ENCODE measurements around the gene HES5. TPM values are rescaled to one million over a fixed set of nuclear protein-coding genes. Genes with fewer than 3 reads are reported as not detected.

The HES5 gene
- total RNA-seq, 1 donor from 2014 or later: not detected

GRCh38 chr1:2558420-2558819 is 28.4 kb upstream of the HES5 start:
- Mint-ChIP-seq H3K36me3 (no peaks in the 10 kb centered on the region), H3K4me1 (peaks cover 4% of the 10 kb centered on the region), H3K27me3 (ENCODE audit: low read depth) (peaks cover 7% of the 10 kb centered on the region), H3K9me3 (no peaks in the 10 kb centered on the region), H3K4me3 (no peak overlapping the region), H3K27ac (no peak overlapping the region)
- DNase-seq (ENCODE audit: low spot score in 2 of 2, unreplicated experiment in 2 of 2): no peak
- TF ChIP-seq, protein P1, sequence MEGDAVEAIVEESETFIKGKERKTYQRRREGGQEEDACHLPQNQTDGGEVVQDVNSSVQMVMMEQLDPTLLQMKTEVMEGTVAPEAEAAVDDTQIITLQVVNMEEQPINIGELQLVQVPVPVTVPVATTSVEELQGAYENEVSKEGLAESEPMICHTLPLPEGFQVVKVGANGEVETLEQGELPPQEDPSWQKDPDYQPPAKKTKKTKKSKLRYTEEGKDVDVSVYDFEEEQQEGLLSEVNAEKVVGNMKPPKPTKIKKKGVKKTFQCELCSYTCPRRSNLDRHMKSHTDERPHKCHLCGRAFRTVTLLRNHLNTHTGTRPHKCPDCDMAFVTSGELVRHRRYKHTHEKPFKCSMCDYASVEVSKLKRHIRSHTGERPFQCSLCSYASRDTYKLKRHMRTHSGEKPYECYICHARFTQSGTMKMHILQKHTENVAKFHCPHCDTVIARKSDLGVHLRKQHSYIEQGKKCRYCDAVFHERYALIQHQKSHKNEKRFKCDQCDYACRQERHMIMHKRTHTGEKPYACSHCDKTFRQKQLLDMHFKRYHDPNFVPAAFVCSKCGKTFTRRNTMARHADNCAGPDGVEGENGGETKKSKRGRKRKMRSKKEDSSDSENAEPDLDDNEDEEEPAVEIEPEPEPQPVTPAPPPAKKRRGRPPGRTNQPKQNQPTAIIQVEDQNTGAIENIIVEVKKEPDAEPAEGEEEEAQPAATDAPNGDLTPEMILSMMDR (IDR thresholded peaks at IDR 0.05; ENCODE audit: unreplicated experiment): no peak

DNA sequence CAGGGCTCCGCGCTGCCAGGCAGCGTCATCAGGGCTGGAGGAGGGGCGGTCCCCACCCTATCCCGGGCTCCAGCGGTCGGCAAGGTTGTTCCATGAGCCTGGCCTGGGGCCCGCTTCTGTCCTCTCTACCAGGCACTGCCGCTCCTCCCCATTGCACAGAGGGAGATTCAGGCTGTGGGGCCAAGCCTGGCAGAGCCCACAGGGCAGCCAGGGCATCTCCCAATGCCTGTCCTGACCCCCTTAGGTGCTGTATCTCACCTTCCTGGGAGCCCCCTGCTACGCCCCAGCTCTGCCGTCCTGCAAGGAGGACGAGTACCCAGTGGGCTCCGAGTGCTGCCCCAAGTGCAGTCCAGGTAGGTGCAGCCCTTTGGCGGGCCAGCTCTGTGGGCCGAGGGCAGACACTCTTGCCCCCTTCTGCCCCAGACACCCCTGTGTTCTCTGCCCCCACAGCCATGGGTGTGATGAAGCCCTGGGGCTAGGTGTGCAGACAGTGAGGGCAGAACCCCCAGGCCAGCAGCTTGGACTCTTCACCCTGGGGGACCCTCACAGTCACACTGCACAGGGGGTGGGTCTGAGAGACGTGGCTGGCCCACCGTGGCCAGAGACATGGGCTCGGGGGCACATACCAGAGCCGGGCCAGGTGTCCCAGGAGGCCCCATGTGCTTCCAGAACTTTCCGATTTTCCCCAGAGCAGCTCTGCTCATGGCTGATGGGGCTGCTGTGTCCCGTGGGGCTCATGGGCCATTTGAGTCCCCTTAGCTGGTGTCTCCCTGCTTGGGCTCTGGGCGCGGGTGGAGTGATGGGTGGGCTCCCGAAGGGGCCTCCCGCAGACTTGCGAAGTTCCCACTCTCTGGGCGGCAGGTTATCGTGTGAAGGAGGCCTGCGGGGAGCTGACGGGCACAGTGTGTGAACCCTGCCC is 27.7 kb upstream of the HES5 start:
- Mint-ChIP-seq H3K4me3 (no peak overlapping the region), H3K27me3 (ENCODE audit: low read depth) (peaks cover 7% of the 10 kb centered on the region), H3K4me1 (peaks cover 4% of the 10 kb centered on the region), H3K9me3 (no peaks in the 10 kb centered on the region), H3K27ac (no peak overlapping the region), H3K36me3 (no peaks in the 10 kb centered on the region)
- DNase-seq (ENCODE audit: low spot score in 2 of 2, unreplicated experiment in 2 of 2): no peak
- TF ChIP-seq, protein P1 (IDR thresholded peaks at IDR 0.05; ENCODE audit: unreplicated experiment): no peak

DNA sequence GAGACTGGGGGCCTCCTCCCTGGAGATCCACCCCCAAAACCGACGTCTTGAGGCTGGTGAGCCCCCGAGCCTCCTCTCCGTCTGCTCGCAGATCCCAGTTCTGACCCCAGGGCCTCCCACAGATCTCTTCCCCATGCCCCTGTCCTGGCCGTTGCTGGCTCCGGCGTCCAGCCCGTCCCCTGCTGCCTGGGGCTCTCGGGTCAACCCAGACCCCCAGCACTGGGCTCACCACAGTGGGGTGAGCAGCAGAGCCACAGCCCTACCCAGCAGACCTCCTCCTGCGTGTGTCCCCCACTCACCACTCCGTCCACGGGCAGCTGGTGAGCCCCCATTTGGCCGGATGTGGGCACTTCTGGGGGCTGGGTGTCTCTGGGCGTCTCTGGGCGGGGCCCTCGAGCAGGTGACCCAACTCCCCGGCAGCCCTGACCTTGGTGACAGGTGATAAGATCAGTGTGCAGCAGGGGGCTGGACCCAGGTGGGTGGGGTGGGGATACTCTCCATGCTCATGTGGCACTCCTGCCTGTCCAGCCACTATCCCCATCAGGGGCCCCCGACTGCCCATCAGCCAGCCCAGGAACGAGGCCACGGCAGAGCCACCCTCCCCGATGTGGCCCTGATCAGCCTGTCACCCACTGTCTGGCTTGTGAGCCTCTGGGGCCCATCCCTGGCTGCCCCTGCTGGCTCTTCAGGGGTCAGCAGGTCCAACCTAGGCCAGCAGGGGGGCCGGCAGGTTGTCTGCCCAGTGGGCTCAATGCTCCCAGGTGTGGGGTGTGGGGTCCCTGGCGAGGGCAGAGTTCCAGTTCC is 26.8 kb upstream of the HES5 start:
- Mint-ChIP-seq H3K27me3 (ENCODE audit: low read depth) (peaks cover 7% of the 10 kb centered on the region), H3K9me3 (no peaks in the 10 kb centered on the region), H3K36me3 (no peaks in the 10 kb centered on the region), H3K4me3 (no peak overlapping the region), H3K4me1 (peaks cover 4% of the 10 kb centered on the region), H3K27ac (no peak overlapping the region)
- TF ChIP-seq, protein P1 (IDR thresholded peaks at IDR 0.05; ENCODE audit: unreplicated experiment): no peak
- DNase-seq (ENCODE audit: low spot score in 2 of 2, unreplicated experiment in 2 of 2): no peak

DNA sequence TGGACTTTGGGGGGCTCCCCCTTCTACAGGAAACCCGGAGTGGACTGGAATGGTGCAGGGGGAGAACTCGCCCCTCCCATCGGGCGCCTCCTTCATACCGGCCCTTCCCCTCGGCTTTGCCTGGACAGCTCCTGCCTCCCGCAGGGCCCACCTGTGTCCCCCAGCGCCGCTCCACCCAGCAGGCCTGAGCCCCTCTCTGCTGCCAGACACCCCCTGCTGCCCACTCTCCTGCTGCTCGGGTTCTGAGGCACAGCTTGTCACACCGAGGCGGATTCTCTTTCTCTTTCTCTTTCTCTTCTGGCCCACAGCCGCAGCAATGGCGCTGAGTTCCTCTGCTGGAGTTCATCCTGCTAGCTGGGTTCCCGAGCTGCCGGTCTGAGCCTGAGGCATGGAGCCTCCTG is 26.2 kb upstream of the HES5 start, which contains the start of gene TNFRSF14:
TSS of gene TNFRSF14 (plus strand) at position 95 of the 401 bp plus-strand sequence. CDS start at position 389, 294 bp downstream.
- no peak for DNase-seq (ENCODE audit: low spot score in 2 of 2, unreplicated experiment in 2 of 2)
- Mint-ChIP-seq H3K27me3 (ENCODE audit: low read depth) (peaks cover 7% of the 10 kb centered on the region), H3K36me3 (no peaks in the 10 kb centered on the region), H3K4me1 (peaks cover 4% of the 10 kb centered on the region), H3K4me3 (no peak within 1 kb of the TSS), H3K9me3 (no peaks in the 10 kb centered on the region), H3K27ac (no peak within 1 kb of the TSS)
- TF ChIP-seq, protein P1 (IDR thresholded peaks at IDR 0.05; ENCODE audit: unreplicated experiment): no peak

DNA sequence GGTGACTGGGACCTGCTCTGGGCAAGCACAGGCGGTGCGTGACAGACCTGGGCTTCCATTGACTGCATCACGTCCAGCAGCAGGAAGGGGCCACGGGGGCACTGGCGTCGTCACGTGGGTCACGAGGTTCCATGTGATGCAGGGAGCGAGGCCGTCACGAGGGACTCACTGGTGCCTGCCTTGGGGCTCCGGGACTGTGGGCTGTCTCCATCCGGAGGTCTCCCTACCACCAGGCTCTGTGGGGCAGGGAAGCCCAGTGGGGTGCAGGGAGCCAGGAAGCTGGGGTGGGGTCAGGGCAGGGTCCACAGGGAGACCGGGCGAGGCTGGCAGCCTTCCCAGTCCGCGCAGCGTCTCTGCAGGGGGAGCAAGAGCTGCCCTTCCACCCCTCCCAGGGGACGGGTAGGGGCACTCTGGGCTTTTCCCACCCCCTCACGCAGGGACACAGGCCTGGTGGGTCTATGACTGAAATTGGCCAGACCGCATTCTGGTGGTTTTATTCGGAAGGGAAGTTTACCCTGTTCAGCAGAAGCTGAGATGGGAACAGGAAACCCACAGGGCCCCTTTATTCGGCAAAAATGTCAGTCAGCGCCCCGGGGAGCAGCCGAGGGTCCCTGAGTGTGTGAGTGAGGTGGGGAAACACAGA is 25.7 kb upstream of the HES5 start:
- Mint-ChIP-seq H3K36me3 (no peaks in the 10 kb centered on the region), H3K4me3 (no peak overlapping the region), H3K4me1 (peaks cover 4% of the 10 kb centered on the region), H3K27me3 (ENCODE audit: low read depth) (peaks cover 7% of the 10 kb centered on the region), H3K27ac (no peak overlapping the region), H3K9me3 (no peaks in the 10 kb centered on the region)
- TF ChIP-seq, protein P1 (IDR thresholded peaks at IDR 0.05; ENCODE audit: unreplicated experiment): no peak
- DNase-seq (ENCODE audit: low spot score in 2 of 2, unreplicated experiment in 2 of 2): no peak
